Uterus (tissue), 2 donors: ENCODE data around the gene UNC45B.

Source experiments
- POLR2A ChIP-seq, 2 donors: fragments of 450-650 bp; IDR thresholded peaks; one replicate each; pipeline ENCODE4 v1.6.1; 2016; ENCODE audit warnings: antibody characterized with exemption in 2 of 2, mild to moderate bottlenecking in 1 of 2, moderate library complexity in 1 of 2
- TF ChIP-seq, protein P1 (sequence below), 4 experiments: fragments of 200-600 bp in 2 of 4; fragments of 450-650 bp in 2 of 4; sonication (generic) in 2 of 4; IDR thresholded peaks; one replicate each; pipeline ENCODE4 v1.5.1; 2016 to 2019; ENCODE audit warnings: antibody characterized with exemption in 4 of 4, mild to moderate bottlenecking in 2 of 4, moderate library complexity in 1 of 4

DNA sequence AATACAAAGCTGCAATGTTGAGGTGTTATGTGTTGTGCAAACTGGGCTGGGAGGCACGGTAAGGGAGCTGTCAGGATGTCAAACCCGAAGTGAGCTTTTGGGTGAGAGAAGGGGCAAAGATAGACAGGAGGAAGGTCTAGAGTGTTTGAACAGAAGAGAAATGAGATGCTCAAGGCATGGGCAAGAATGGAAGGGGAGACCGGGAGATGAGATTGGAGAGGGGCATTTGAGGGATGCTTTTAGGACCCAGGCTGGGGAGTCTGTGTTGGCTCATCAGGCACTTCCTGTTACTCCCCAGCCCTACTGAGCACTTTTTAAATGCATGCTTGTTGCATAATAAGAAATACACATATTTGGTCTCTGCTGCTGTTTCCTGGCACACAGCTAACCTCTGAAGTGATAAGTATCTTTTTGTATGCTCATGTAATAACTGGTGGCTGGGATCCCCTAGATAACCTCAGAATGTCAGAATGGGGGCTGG lies 13.7 kb downstream of the UNC45B start:
- no peak for TF ChIP-seq POLR2A (IDR thresholded peaks at IDR 0.05)
- TF ChIP-seq, protein P1, sequence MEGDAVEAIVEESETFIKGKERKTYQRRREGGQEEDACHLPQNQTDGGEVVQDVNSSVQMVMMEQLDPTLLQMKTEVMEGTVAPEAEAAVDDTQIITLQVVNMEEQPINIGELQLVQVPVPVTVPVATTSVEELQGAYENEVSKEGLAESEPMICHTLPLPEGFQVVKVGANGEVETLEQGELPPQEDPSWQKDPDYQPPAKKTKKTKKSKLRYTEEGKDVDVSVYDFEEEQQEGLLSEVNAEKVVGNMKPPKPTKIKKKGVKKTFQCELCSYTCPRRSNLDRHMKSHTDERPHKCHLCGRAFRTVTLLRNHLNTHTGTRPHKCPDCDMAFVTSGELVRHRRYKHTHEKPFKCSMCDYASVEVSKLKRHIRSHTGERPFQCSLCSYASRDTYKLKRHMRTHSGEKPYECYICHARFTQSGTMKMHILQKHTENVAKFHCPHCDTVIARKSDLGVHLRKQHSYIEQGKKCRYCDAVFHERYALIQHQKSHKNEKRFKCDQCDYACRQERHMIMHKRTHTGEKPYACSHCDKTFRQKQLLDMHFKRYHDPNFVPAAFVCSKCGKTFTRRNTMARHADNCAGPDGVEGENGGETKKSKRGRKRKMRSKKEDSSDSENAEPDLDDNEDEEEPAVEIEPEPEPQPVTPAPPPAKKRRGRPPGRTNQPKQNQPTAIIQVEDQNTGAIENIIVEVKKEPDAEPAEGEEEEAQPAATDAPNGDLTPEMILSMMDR (IDR thresholded peaks at IDR 0.05): no peak
